WTC11 (cell line): ENCODE results near the gene GSTA3. TPM values are rescaled to one million over a fixed set of nuclear protein-coding genes. Genes with fewer than 3 reads are reported as not detected.
"Not testable (repeated sequence)": the region's sequence is repeated elsewhere in the genome, so short reads cannot be mapped to it uniquely, and the experiment has no call there.

Source experiments
- ATAC-seq: fragments of 200-7000 bp; cut with Tn5 transposase; 2 replicates; pipeline ENCODE4 v1.10.0; 2021; ENCODE audit warnings: mild to moderate bottlenecking, moderate library complexity
- CTCF ChIA-PET: fragments of 300-600 bp; sonication (Branson Sonifier 250); formaldehyde crosslinking; loops from one replicate; lab custom pipeline; 2021; ENCODE audit warnings: antibody characterized with exemption; lab: Charles Lee
- POLR2A ChIA-PET: fragments of 350-600 bp; sonication (Branson Sonifier 250); formaldehyde crosslinking; loops from one replicate; lab custom pipeline; 2021; ENCODE audit warnings: antibody characterized with exemption; lab: Charles Lee
- DNase-seq: peaks from one replicate; pipeline ENCODE4 v3.0.0; 2021; ENCODE audit warnings: low spot score
- H3K27ac Mint-ChIP-seq: 2 replicates; pipeline ENCODE4 v1.8.0; 2021; ENCODE audit warnings: mixed read lengths
- H3K27me3 Mint-ChIP-seq: 2 replicates; pipeline ENCODE4 v1.8.0; 2021; ENCODE audit warnings: low read depth, mild to moderate bottlenecking, moderate library complexity, mixed read lengths
- H3K36me3 Mint-ChIP-seq: 2 replicates; pipeline ENCODE4 v1.8.0; 2021; ENCODE audit warnings: mixed read lengths
- H3K4me1 Mint-ChIP-seq: 2 replicates; pipeline ENCODE4 v1.8.0; 2022; ENCODE audit warnings: mixed read lengths
- H3K4me3 Mint-ChIP-seq: 2 replicates; pipeline ENCODE4 v1.8.0; 2021; ENCODE audit warnings: mild to moderate bottlenecking, moderate library complexity, mixed read lengths
- H3K9me3 Mint-ChIP-seq: 2 replicates; pipeline ENCODE4 v1.8.0; 2021; ENCODE audit warnings: mixed read lengths
- E2F4 ChIP-seq: sonication (generic); formaldehyde crosslinking; IDR thresholded peaks from 2 replicates; pipeline ENCODE4 v1.8.1; 2022; ENCODE audit warnings: low read depth, mild to moderate bottlenecking, moderate library complexity, missing genetic modification reagents, borderline replicate concordance
- HMGXB4 ChIP-seq: sonication (generic); formaldehyde crosslinking; IDR thresholded peaks from 2 replicates; pipeline ENCODE4 v1.8.1; 2023; ENCODE audit warnings: mild to moderate bottlenecking, moderate library complexity, missing genetic modification reagents
- JAZF1 ChIP-seq: fragments of 250-450 bp; sonication (Bioruptor Pico); IDR thresholded peaks from 2 replicates; pipeline ENCODE4 v1.9.0; 2021; ENCODE audit warnings: moderate library complexity, mild to moderate bottlenecking, inconsistent platforms
- KAT7 ChIP-seq: sonication (generic); formaldehyde crosslinking; IDR thresholded peaks from 2 replicates; pipeline ENCODE4 v1.8.1; 2023; ENCODE audit warnings: missing genetic modification reagents, mild to moderate bottlenecking, borderline replicate concordance
- NFATC4 ChIP-seq: fragments of 250-450 bp; sonication (Bioruptor Pico); IDR thresholded peaks from 2 replicates; pipeline ENCODE4 v1.9.0; 2021; ENCODE audit warnings: mild to moderate bottlenecking
- PRDM15 ChIP-seq: sonication (generic); formaldehyde crosslinking; IDR thresholded peaks from 2 replicates; pipeline ENCODE4 v1.8.0; 2022; ENCODE audit warnings: missing genetic modification reagents
- USF2 ChIP-seq: sonication (generic); formaldehyde crosslinking; IDR thresholded peaks from 2 replicates; pipeline ENCODE4 v1.8.1; 2023; ENCODE audit warnings: mild to moderate bottlenecking, missing genetic modification reagents, moderate library complexity
- ZNF121 ChIP-seq: sonication (generic); formaldehyde crosslinking; IDR thresholded peaks from 2 replicates; pipeline ENCODE4 v1.8.0; 2023; ENCODE audit warnings: missing genetic modification reagents
- ZNF671 ChIP-seq: fragments of 250-450 bp; sonication (Bioruptor Pico); IDR thresholded peaks from 2 replicates; pipeline ENCODE4 v1.8.0; 2021; ENCODE audit warnings: mild to moderate bottlenecking
- total RNA-seq: library from RNA; stranded (reverse); gene quantifications from 3 replicates; pipeline ENCODE4 v1.2.3, GENCODE V29; 2021
- TF ChIP-seq, protein P1 (sequence below): sonication (generic); formaldehyde crosslinking; IDR thresholded peaks from 2 replicates; pipeline ENCODE4 v1.8.1; 2022; ENCODE audit warnings: mild to moderate bottlenecking, missing genetic modification reagents, moderate library complexity, borderline replicate concordance
- TF ChIP-seq, protein P2 (sequence below): sonication (generic); formaldehyde crosslinking; IDR thresholded peaks from 2 replicates; pipeline ENCODE4 v1.8.1; 2022; ENCODE audit warnings: mild to moderate bottlenecking, moderate library complexity, missing genetic modification reagents
- TF ChIP-seq, protein P3 (sequence below): sonication (generic); formaldehyde crosslinking; IDR thresholded peaks from 2 replicates; pipeline ENCODE4 v1.8.0; 2023; ENCODE audit warnings: mild to moderate bottlenecking, missing genetic modification reagents

The GSTA3 gene
- total RNA-seq, 1 experiment from 2014 or later = not detected

GRCh38 chr6:52921743-52922142, 12.2 kb upstream of the GSTA3 start:
- Mint-ChIP-seq H3K36me3 (no peaks in the 10 kb centered on the region), H3K27ac (no peak overlapping the region), H3K9me3 (peaks cover 10% of the 10 kb centered on the region), H3K4me1 (peaks cover 39% of the 10 kb centered on the region), H3K27me3 (no peaks in the 10 kb centered on the region), H3K4me3 (no peak overlapping the region)
- ATAC-seq = no peak
- ChIA-PET POLR2A (interaction anchor here (1.1 kb wide), 1 partner anchor 73 kb away, joined by 4 read pairs; the partner anchor contains the start of gene GSTA4), CTCF (no interaction called here)
- DNase-seq = no peak
- TF ChIP-seq HMGXB4 (CRISPR knock-in tag) (no peak), KAT7 (CRISPR knock-in tag) (no peak), PRDM15 (no peak)
- TF ChIP-seq, protein P1, sequence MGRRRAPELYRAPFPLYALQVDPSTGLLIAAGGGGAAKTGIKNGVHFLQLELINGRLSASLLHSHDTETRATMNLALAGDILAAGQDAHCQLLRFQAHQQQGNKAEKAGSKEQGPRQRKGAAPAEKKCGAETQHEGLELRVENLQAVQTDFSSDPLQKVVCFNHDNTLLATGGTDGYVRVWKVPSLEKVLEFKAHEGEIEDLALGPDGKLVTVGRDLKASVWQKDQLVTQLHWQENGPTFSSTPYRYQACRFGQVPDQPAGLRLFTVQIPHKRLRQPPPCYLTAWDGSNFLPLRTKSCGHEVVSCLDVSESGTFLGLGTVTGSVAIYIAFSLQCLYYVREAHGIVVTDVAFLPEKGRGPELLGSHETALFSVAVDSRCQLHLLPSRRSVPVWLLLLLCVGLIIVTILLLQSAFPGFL = no peak

- POLR2A ChIA-PET, H3K36me3 Mint-ChIP-seq, H3K4me3 Mint-ChIP-seq, ATAC-seq, H3K27me3 Mint-ChIP-seq, H3K27ac Mint-ChIP-seq, DNase-seq, CTCF ChIA-PET: not testable (repeated sequence)
- peaks cover 15% of the 10 kb centered on the region for H3K9me3 Mint-ChIP-seq
- H3K4me1 Mint-ChIP-seq = peaks cover 37% of the 10 kb centered on the region
These were observed 10.0 kb upstream of the GSTA3 start for GRCh38 chr6:52919511-52919910.

GRCh38 chr6:52918771-52919170, 9.3 kb upstream of the GSTA3 start:
- CTCF ChIA-PET, POLR2A ChIA-PET, H3K4me3 Mint-ChIP-seq, DNase-seq, H3K27me3 Mint-ChIP-seq, ATAC-seq, H3K27ac Mint-ChIP-seq, H3K36me3 Mint-ChIP-seq: not testable (repeated sequence)
- peaks cover 17% of the 10 kb centered on the region for H3K9me3 Mint-ChIP-seq
- peaks cover 30% of the 10 kb centered on the region for H3K4me1 Mint-ChIP-seq

GRCh38 chr6:52918027-52918686, 8.7 kb upstream of the GSTA3 start:
- H3K27me3 Mint-ChIP-seq, H3K27ac Mint-ChIP-seq, DNase-seq, H3K36me3 Mint-ChIP-seq, POLR2A ChIA-PET, CTCF ChIA-PET, H3K4me3 Mint-ChIP-seq, ATAC-seq: not testable (repeated sequence)
- Mint-ChIP-seq H3K9me3 (peaks cover 17% of the 10 kb centered on the region), H3K4me1 (peaks cover 24% of the 10 kb centered on the region)

DNA sequence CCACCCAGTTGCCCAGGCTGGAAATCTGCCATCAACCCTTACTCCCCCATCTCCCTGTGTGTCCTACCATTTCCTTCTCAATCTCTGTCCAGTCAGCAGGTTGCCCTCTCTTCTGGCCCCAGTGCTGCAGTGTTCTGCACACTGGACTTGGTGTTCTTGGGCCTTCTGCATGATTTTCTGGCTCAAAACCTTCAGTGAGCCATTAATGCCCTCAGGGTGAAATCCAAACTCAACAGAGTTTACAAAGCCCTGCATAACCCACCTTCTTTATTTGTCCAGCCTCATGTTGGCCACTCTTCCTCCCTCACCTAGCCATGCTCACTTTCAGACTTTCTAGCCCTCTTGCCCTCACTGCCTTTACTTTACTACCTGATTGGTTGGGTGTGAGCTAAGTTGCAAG, 5.0 kb upstream of the GSTA3 start:
- no peak for ATAC-seq
- Mint-ChIP-seq H3K4me1 (peaks cover 2% of the 10 kb centered on the region; the same call in 1 of the 2 replicates), H3K9me3 (peaks cover 7% of the 10 kb centered on the region), H3K36me3 (no peaks in the 10 kb centered on the region), H3K27ac (no peak overlapping the region), H3K27me3 (peaks cover 2% of the 10 kb centered on the region; the same call in 1 of the 2 replicates), H3K4me3 (no peak overlapping the region)
- POLR2A ChIA-PET = no interaction called here
- DNase-seq = no peak
- CTCF ChIA-PET = no interaction called here
- TF ChIP-seq, protein P2, sequence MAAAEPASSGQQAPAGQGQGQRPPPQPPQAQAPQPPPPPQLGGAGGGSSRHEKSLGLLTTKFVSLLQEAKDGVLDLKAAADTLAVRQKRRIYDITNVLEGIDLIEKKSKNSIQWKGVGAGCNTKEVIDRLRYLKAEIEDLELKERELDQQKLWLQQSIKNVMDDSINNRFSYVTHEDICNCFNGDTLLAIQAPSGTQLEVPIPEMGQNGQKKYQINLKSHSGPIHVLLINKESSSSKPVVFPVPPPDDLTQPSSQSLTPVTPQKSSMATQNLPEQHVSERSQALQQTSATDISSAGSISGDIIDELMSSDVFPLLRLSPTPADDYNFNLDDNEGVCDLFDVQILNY (CRISPR knock-in tag) = no peak
- TF ChIP-seq JAZF1 (CRISPR knock-in tag) (no peak), USF2 (CRISPR knock-in tag) (no peak), ZNF671 (CRISPR knock-in tag) (no peak), ZNF121 (CRISPR knock-in tag) (no peak), E2F4 (CRISPR knock-in tag) (no peak), NFATC4 (CRISPR knock-in tag) (no peak)
- TF ChIP-seq, protein P3, sequence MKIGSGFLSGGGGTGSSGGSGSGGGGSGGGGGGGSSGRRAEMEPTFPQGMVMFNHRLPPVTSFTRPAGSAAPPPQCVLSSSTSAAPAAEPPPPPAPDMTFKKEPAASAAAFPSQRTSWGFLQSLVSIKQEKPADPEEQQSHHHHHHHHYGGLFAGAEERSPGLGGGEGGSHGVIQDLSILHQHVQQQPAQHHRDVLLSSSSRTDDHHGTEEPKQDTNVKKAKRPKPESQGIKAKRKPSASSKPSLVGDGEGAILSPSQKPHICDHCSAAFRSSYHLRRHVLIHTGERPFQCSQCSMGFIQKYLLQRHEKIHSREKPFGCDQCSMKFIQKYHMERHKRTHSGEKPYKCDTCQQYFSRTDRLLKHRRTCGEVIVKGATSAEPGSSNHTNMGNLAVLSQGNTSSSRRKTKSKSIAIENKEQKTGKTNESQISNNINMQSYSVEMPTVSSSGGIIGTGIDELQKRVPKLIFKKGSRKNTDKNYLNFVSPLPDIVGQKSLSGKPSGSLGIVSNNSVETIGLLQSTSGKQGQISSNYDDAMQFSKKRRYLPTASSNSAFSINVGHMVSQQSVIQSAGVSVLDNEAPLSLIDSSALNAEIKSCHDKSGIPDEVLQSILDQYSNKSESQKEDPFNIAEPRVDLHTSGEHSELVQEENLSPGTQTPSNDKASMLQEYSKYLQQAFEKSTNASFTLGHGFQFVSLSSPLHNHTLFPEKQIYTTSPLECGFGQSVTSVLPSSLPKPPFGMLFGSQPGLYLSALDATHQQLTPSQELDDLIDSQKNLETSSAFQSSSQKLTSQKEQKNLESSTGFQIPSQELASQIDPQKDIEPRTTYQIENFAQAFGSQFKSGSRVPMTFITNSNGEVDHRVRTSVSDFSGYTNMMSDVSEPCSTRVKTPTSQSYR (CRISPR knock-in tag) = no peak
